GM12878 (cell line): ENCODE measurements around the gene GLOD5. TPM values are rescaled to one million over a fixed set of nuclear protein-coding genes. Genes with fewer than 3 reads are reported as not detected.

Experiments
- CEBPB ChIP-seq, 2 experiments: fragments of 150-350 bp in 1 of 2; IDR thresholded peaks; 2 replicates each; pipeline ENCODE4 v1.6.1; 2012 to 2014; ENCODE audit warnings: low read depth in 2 of 2, low read length in 2 of 2, borderline replicate concordance in 1 of 2, inconsistent platforms in 1 of 2
- CUX1 ChIP-seq: IDR thresholded peaks from 2 replicates; pipeline ENCODE4 v1.6.1; 2012; ENCODE audit warnings: improper control_type of control experiment, low read depth, low read length; ENCODE audit not compliant: insufficient replicate concordance
- HDGF ChIP-seq: fragments of 450-650 bp; IDR thresholded peaks from 2 replicates; pipeline ENCODE4 v1.6.1; 2016; ENCODE audit warnings: antibody characterized with exemption
- PAX5 ChIP-seq: IDR thresholded peaks from 2 replicates; pipeline ENCODE4 v1.6.1; 2011; ENCODE audit warnings: low read depth, low read length, borderline replicate concordance
- SMARCA5 ChIP-seq: fragments of 450-650 bp; IDR thresholded peaks from 2 replicates; pipeline ENCODE4 v1.6.1; 2017; ENCODE audit warnings: mild to moderate bottlenecking
- SP1 ChIP-seq: IDR thresholded peaks from one replicate; pipeline ENCODE4 v1.6.1; 2011; ENCODE audit warnings: low read depth, low read length
- SPI1 ChIP-seq: IDR thresholded peaks from 2 replicates; pipeline ENCODE4 v1.6.1; 2011; ENCODE audit warnings: low read depth, mild to moderate bottlenecking, low read length, moderate library complexity, borderline replicate concordance; ENCODE audit not compliant: insufficient read depth
- TCF7 ChIP-seq: IDR thresholded peaks from 2 replicates; pipeline ENCODE4 v1.6.1; 2014; ENCODE audit warnings: antibody characterized with exemption, borderline replicate concordance
- ZNF384 ChIP-seq: IDR thresholded peaks from 2 replicates; pipeline ENCODE4 v1.6.1; 2012; ENCODE audit warnings: low read depth, mild to moderate bottlenecking, low read length, improper control_type of control experiment, borderline replicate concordance
- ZNF592 ChIP-seq: fragments of 450-650 bp; IDR thresholded peaks from 2 replicates; pipeline ENCODE4 v1.6.1; 2017; ENCODE audit warnings: mild to moderate bottlenecking, moderate library complexity
- ZZZ3 ChIP-seq: IDR thresholded peaks from 2 replicates; pipeline ENCODE4 v1.6.1; 2011; ENCODE audit warnings: low read depth; ENCODE audit not compliant: control insufficient read depth, insufficient read length
- polyA plus RNA-seq, 11 experiments: library from polyadenylated mRNA; depleted of rRNA in 4 of 11; unstranded in 6 of 11; stranded (reverse) in 5 of 11; fragments of >200 nt; fragmentation: Nextera tagmentation in 4 of 11; fragmentation: Illumina TruSeq in 1 of 11; extraction: Ambion mirVana in 4 of 11; extraction: Trizol in 1 of 11; gene quantifications; 1 replicate in 1 of 11; 2 replicates in 10 of 11; pipeline versions ENCODE4 v1.2.1 to v1.2.3, GENCODE V29; 2011 to 2016; ENCODE audit warnings: inconsistent platforms in 2 of 11, missing spikeins in 2 of 11, low read depth in 1 of 11
- total RNA-seq, 4 experiments: library from RNA; depleted of rRNA in 3 of 4; stranded (reverse); fragments of >200 nt in 3 of 4; fragmentation: Illumina TruSeq in 1 of 4; extraction: Trizol in 1 of 4; gene quantifications; 2 replicates each; pipeline versions ENCODE4 v1.2.1 to v1.2.3, GENCODE V29; 2013 to 2021
- TF ChIP-seq, protein P1 (sequence below): IDR thresholded peaks from 2 replicates; pipeline ENCODE4 v1.6.1; 2011; ENCODE audit warnings: borderline replicate concordance, low read depth, mild to moderate bottlenecking, moderate library complexity, mixed read lengths, low read length; ENCODE audit not compliant: insufficient read depth; ENCODE audit errors: extremely low read length
- TF ChIP-seq, protein P2 (sequence below): IDR thresholded peaks from 2 replicates; pipeline ENCODE4 v1.6.1; 2012; ENCODE audit warnings: low read depth, low read length, improper control_type of control experiment
- TF ChIP-seq, protein P3 (sequence below): fragments of 450-650 bp; formaldehyde crosslinking; IDR thresholded peaks from 2 replicates; pipeline ENCODE4 v1.4.0; 2022; ENCODE audit warnings: mild to moderate bottlenecking, moderate library complexity

The GLOD5 gene
- total and polyA plus RNA-seq, 10 of the 15 experiments (the other 5 are each of a cell fraction or from before 2014, with no cell fraction given), result not detected

- TF ChIP-seq, protein P1, sequence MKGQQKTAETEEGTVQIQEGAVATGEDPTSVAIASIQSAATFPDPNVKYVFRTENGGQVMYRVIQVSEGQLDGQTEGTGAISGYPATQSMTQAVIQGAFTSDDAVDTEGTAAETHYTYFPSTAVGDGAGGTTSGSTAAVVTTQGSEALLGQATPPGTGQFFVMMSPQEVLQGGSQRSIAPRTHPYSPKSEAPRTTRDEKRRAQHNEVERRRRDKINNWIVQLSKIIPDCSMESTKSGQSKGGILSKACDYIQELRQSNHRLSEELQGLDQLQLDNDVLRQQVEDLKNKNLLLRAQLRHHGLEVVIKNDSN, result no peak
- TF ChIP-seq SP1, result peak; percentile 67
- no peak for TF ChIP-seq ZNF592
- TF ChIP-seq TCF7, result no peak
- TF ChIP-seq SPI1, result no peak
- no peak for TF ChIP-seq PAX5
- TF ChIP-seq CEBPB (IDR thresholded peaks at IDR 0.05; ENCODE audit: borderline replicate concordance in 1 of 2, low read depth in 2 of 2, low read length in 2 of 2), result no peak
- no peak for TF ChIP-seq HDGF
- TF ChIP-seq, protein P2, sequence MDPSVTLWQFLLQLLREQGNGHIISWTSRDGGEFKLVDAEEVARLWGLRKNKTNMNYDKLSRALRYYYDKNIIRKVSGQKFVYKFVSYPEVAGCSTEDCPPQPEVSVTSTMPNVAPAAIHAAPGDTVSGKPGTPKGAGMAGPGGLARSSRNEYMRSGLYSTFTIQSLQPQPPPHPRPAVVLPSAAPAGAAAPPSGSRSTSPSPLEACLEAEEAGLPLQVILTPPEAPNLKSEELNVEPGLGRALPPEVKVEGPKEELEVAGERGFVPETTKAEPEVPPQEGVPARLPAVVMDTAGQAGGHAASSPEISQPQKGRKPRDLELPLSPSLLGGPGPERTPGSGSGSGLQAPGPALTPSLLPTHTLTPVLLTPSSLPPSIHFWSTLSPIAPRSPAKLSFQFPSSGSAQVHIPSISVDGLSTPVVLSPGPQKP, result no peak
- TF ChIP-seq SMARCA5, result no peak
- no peak for TF ChIP-seq CUX1
- TF ChIP-seq, protein P3, sequence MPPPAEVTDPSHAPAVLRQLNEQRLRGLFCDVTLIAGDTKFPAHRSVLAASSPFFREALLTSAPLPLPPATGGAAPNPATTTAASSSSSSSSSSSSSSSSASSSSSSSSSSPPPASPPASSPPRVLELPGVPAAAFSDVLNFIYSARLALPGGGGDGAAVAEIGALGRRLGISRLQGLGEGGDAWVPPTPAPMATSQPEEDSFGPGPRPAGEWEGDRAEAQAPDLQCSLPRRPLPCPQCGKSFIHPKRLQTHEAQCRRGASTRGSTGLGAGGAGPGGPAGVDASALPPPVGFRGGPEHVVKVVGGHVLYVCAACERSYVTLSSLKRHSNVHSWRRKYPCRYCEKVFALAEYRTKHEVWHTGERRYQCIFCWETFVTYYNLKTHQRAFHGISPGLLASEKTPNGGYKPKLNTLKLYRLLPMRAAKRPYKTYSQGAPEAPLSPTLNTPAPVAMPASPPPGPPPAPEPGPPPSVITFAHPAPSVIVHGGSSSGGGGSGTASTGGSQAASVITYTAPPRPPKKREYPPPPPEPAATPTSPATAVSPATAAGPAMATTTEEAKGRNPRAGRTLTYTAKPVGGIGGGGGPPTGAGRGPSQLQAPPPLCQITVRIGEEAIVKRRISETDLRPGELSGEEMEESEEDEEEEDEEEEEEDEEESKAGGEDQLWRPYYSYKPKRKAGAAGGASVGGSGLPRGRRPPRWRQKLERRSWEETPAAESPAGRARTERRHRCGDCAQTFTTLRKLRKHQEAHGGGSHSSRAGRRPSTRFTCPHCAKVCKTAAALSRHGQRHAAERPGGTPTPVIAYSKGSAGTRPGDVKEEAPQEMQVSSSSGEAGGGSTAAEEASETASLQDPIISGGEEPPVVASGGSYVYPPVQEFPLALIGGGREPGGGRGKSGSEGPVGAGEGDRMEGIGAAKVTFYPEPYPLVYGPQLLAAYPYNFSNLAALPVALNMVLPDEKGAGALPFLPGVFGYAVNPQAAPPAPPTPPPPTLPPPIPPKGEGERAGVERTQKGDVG, result no peak
- TF ChIP-seq ZNF384, result no peak
- TF ChIP-seq ZZZ3, result no peak
These were observed 24.2 kb upstream of the GLOD5 start (continued) for GRCh38 chrX:48737213-48737938.
